Measurements from ENCODE around the gene PITHD1.

GRCh38 chr1:23800400-23801337 is 22.5 kb downstream of the PITHD1 start, which contains the start of gene GALE:
- TF ChIP-seq, protein P1, sequence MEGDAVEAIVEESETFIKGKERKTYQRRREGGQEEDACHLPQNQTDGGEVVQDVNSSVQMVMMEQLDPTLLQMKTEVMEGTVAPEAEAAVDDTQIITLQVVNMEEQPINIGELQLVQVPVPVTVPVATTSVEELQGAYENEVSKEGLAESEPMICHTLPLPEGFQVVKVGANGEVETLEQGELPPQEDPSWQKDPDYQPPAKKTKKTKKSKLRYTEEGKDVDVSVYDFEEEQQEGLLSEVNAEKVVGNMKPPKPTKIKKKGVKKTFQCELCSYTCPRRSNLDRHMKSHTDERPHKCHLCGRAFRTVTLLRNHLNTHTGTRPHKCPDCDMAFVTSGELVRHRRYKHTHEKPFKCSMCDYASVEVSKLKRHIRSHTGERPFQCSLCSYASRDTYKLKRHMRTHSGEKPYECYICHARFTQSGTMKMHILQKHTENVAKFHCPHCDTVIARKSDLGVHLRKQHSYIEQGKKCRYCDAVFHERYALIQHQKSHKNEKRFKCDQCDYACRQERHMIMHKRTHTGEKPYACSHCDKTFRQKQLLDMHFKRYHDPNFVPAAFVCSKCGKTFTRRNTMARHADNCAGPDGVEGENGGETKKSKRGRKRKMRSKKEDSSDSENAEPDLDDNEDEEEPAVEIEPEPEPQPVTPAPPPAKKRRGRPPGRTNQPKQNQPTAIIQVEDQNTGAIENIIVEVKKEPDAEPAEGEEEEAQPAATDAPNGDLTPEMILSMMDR (conservative IDR thresholded peaks at IDR 0.05 in 1 of 2, IDR thresholded peaks at IDR 0.05 in 1 of 2; ENCODE audit: extremely low read depth in 1 of 2, insufficient read depth in 1 of 2, low read depth in 1 of 2, low read length in 2 of 2): no peak
- TF ChIP-seq EZH2 (IDR thresholded peaks at IDR 0.05; ENCODE audit: borderline replicate concordance, low read length): no peak

Measured in mammary epithelial cell (primary cell).